ENCODE results near the gene ADCY3. TPM values are rescaled to one million over a fixed set of nuclear protein-coding genes. Genes with fewer than 3 reads are reported as not detected.
A peak's percentile ranks its signal among the peaks of the same experiment; 100 is the strongest.

The ADCY3 gene
- total and polyA plus RNA-seq, 12 donors = 5.3 to 50.8 (median 13.1) TPM

GRCh38 chr2:24797644-24798043 is 122.4 kb downstream of the ADCY3 start:
- 93 to 99% methylated on average over 2 of the region's 2 CpGs for WGBS, 2 donors
- peaks cover 0 to 5% (median 0%) of the 10 kb centered on the region in 11 donors for H3K9me3 ChIP-seq
- ATAC-seq (no peak), DNase-seq (no peak)
- no peak overlapping the region for H3K27ac ChIP-seq
- peaks cover 0 to 13% (median 8%) of the 10 kb centered on the region in 9 donors for H3K4me1 ChIP-seq
- H3K27me3 ChIP-seq = no peaks in the 10 kb centered on the region
- H3K4me3 ChIP-seq = no peak overlapping the region
- intact Hi-C loops (cut with DNase I) = no loop called here
- peaks cover 0 to 27% (median 0%) of the 10 kb centered on the region in 9 donors for H3K36me3 ChIP-seq
- TF ChIP-seq CTCF (IDR thresholded peaks at IDR 0.05) = no peak

- Histone ChIP-seq H3K4me1 (peaks cover 0 to 21% (median 14%) of the 10 kb centered on the region in 9 donors), H3K27me3 (no peaks in the 10 kb centered on the region), H3K9me3 (no peaks in the 10 kb centered on the region), H3K4me3 (peak overlapping the region; percentile 55 to 93 (median 75)), H3K27ac (peak overlapping the region in 5 of 10 donors; percentile 95 to 99 (median 99)), H3K36me3 (peaks cover 0 to 19% (median 0%) of the 10 kb centered on the region in 9 donors)
- no peak for DNase-seq
- ATAC-seq = no peak
- no peak for TF ChIP-seq CTCF (IDR thresholded peaks at IDR 0.05)
- WGBS, 2 donors = 3 to 6% methylated on average over 14 of the region's 14 CpGs
- intact Hi-C loops (cut with DNase I) = loop anchor here in 1 of 10 donors (5.0 kb wide), 1 partner anchor 302 kb away; the partner anchor contains the start of gene NCOA1
Measured at GRCh38 chr2:24793761-24794435, 126.1 kb downstream of the ADCY3 start.

GRCh38 chr2:24792874-24793760 is 126.9 kb downstream of the ADCY3 start, which contains the start of the genes CENPO and PTRHD1:
Gene CENPO, plus strand, starts transcription at chr2:24793425. Its CDS starts 495 bp downstream, at chr2:24793920.
Gene PTRHD1, minus strand, starts transcription at chr2:24793391. Its CDS starts 14 bp downstream, at chr2:24793377.
- DNase-seq (peak; percentile 95 to 96), ATAC-seq (peak; percentile 99 to 100 (median 99))
- peak within 1 kb of the TSS; percentile 55 to 93 (median 75) for H3K4me3 ChIP-seq
- peak within 1 kb of the TSS; percentile 94 to 100 (median 98) for H3K27ac ChIP-seq
- H3K9me3 ChIP-seq = no peaks in the 10 kb centered on the region
- H3K4me1 ChIP-seq = peaks cover 0 to 23% (median 14%) of the 10 kb centered on the region in 9 donors
- H3K36me3 ChIP-seq = peaks cover 0 to 21% (median 0%) of the 10 kb centered on the region in 9 donors
- 0 to 1% methylated on average over 74 of the region's 74 CpGs for WGBS, 2 donors
- no peaks in the 10 kb centered on the region for H3K27me3 ChIP-seq
- peak; percentile 48 to 77 (median 65) for TF ChIP-seq CTCF (IDR thresholded peaks at IDR 0.05)
- intact Hi-C loops (cut with DNase I) = loop anchor here in 1 of 10 donors (5.0 kb wide), 1 partner anchor 301 kb away; the partner anchor contains the start of gene NCOA1

GRCh38 chr2:24792542-24792873 is 127.5 kb downstream of the ADCY3 start:
- TF ChIP-seq CTCF (IDR thresholded peaks at IDR 0.05) = no peak
- Histone ChIP-seq H3K27ac (peak overlapping the region; percentile 94 to 100 (median 98)), H3K4me3 (peak overlapping the region; percentile 55 to 93 (median 75)), H3K36me3 (peaks cover 0 to 18% (median 0%) of the 10 kb centered on the region in 9 donors), H3K9me3 (no peaks in the 10 kb centered on the region), H3K27me3 (no peaks in the 10 kb centered on the region), H3K4me1 (peaks cover 0 to 23% (median 14%) of the 10 kb centered on the region in 9 donors)
- DNase-seq = no peak
- no peak for ATAC-seq
- WGBS, 2 donors = 2 to 5% methylated on average over 6 of the region's 6 CpGs
- intact Hi-C loops (cut with DNase I) = loop anchor here in 1 of 10 donors (5.0 kb wide), 1 partner anchor 300 kb away; the partner anchor contains the start of gene NCOA1

All from heart right ventricle (tissue), 16 donors.